H1 (cell line): ENCODE data around the gene PLG. TPM values are rescaled to one million over a fixed set of nuclear protein-coding genes. Genes with fewer than 3 reads are reported as not detected.
"Not testable (repeated sequence)": the region's sequence is repeated elsewhere in the genome, so short reads cannot be mapped to it uniquely, and the experiment has no call there.

Experiments used
- CTCF ChIA-PET: fragments of 300-600 bp; sonication (Branson Sonifier 250); formaldehyde crosslinking; loops from one replicate; lab custom pipeline; 2021; ENCODE audit not compliant: partially characterized antibody; lab: Charles Lee
- POLR2A ChIA-PET: fragments of 300-600 bp; sonication (Branson Sonifier 250); formaldehyde crosslinking; loops from one replicate; lab custom pipeline; 2021; ENCODE audit warnings: inconsistent platforms; ENCODE audit not compliant: partially characterized antibody; lab: Charles Lee
- DNase-seq, 2 experiments: peaks; one replicate each; pipeline versions ENCODE4 v3.0.0 to v3.0.0-alpha.2; 2010 to 2022; ENCODE audit warnings: low spot score in 2 of 2, low read depth in 1 of 2, mixed read lengths in 1 of 2
- FAIRE-seq: peaks from 2 replicates; lab custom pipeline; 2011; peaks lifted over from hg19 to GRCh38; lab: Jason Lieb, UNC
- H2AFZ ChIP-seq: 2 replicates; pipeline ENCODE4 v1.8.1; 2012; ENCODE audit warnings: low read length, inconsistent platforms
- H2AK5ac ChIP-seq: 2 replicates; pipeline ENCODE4 v1.6.1; 2013; ENCODE audit warnings: low read depth, low read length
- H2BK120ac ChIP-seq: replicated peaks from 2 replicates; pipeline ENCODE3; 2013; ENCODE audit warnings: low read depth, low read length, inconsistent platforms
- H2BK12ac ChIP-seq: 2 replicates; pipeline ENCODE4 v1.6.1; 2013; ENCODE audit warnings: low read depth, low read length
- H2BK15ac ChIP-seq: 2 replicates; pipeline ENCODE4 v1.6.1; 2013; ENCODE audit warnings: low read length
- H2BK20ac ChIP-seq: 2 replicates; pipeline ENCODE4 v1.6.1; 2013; ENCODE audit warnings: low read length
- H2BK5ac ChIP-seq: 2 replicates; pipeline ENCODE4 v1.6.1; 2013; ENCODE audit warnings: low read depth, low read length
- H3K14ac ChIP-seq: 2 replicates; pipeline ENCODE4 v1.6.1; 2013; ENCODE audit warnings: inconsistent platforms; ENCODE audit not compliant: insufficient read length
- H3K18ac ChIP-seq: 2 replicates; pipeline ENCODE4 v1.6.1; 2013; ENCODE audit warnings: low read length; ENCODE audit errors: extremely low read depth
- H3K23ac ChIP-seq: 2 replicates; pipeline ENCODE4 v1.6.1; 2013; ENCODE audit warnings: inconsistent platforms; ENCODE audit not compliant: insufficient read length
- H3K23me2 ChIP-seq: 2 replicates; pipeline ENCODE4 v1.6.1; 2013; ENCODE audit warnings: low read depth, low read length
- H3K27ac ChIP-seq: 2 replicates; pipeline ENCODE4 v1.6.1; 2011; ENCODE audit warnings: low read depth, low read length, inconsistent platforms
- H3K27me3 ChIP-seq, 4 experiments: replicated peaks in 1 of 4; 1 replicate in 1 of 4; 2 replicates in 3 of 4; pipeline versions ENCODE4 v1.6.1 to v1.8.1; 2011 to 2013; ENCODE audit warnings: low read length in 3 of 4, mild to moderate bottlenecking in 3 of 4, inconsistent platforms in 2 of 4, mixed read lengths in 2 of 4, moderate library complexity in 1 of 4; ENCODE audit not compliant: control insufficient read depth in 3 of 4, insufficient read depth in 3 of 4; ENCODE audit errors: extremely low read depth in 1 of 4
- H3K36me3 ChIP-seq, 4 experiments: 2 replicates each; pipeline versions ENCODE4 v1.6.1 to v1.8.1; 2011 to 2013; ENCODE audit warnings: mild to moderate bottlenecking in 4 of 4, low read length in 3 of 4, moderate library complexity in 2 of 4, control low read depth in 1 of 4, inconsistent platforms in 1 of 4; ENCODE audit not compliant: insufficient read depth in 4 of 4, control insufficient read depth in 2 of 4
- H3K4ac ChIP-seq: replicated peaks from 2 replicates; pipeline ENCODE3; 2013; ENCODE audit warnings: low read length, low read depth, mixed read lengths, inconsistent platforms; ENCODE audit not compliant: insufficient read length
- H3K4me1 ChIP-seq, 4 experiments: replicated peaks in 1 of 4; 1 replicate in 1 of 4; 2 replicates in 3 of 4; pipeline versions ENCODE4 v1.6.1 to v1.8.1; 2011 to 2013; ENCODE audit warnings: low read length in 3 of 4, inconsistent platforms in 2 of 4, mixed read lengths in 1 of 4; ENCODE audit not compliant: insufficient read depth in 4 of 4, control insufficient read depth in 3 of 4
- H3K4me2 ChIP-seq, 2 experiments: 2 replicates each; pipeline versions ENCODE4 v1.6.1 to v1.8.1; 2011 to 2013; ENCODE audit warnings: low read depth in 2 of 2, low read length in 2 of 2, control low read depth in 1 of 2, inconsistent platforms in 1 of 2, mild to moderate bottlenecking in 1 of 2; ENCODE audit not compliant: insufficient read depth in 1 of 2
- H3K4me3 ChIP-seq, 4 experiments: fragments of 200-600, 300-600 bp in 1 of 4; sonication (generic), shearing (Covaris generic), sonication (Bioruptor Twin) in 1 of 4; 2 replicates each; pipeline versions ENCODE4 v1.5.1 to v1.8.1; 2011 to 2016; ENCODE audit warnings: low read length in 4 of 4, low read depth in 3 of 4, control low read depth in 2 of 4, inconsistent platforms in 2 of 4, mild to moderate bottlenecking in 2 of 4, mixed read lengths in 1 of 4, moderate library complexity in 1 of 4; ENCODE audit not compliant: insufficient read depth in 2 of 4; ENCODE audit errors: extremely low read depth in 1 of 4
- H3K56ac ChIP-seq: replicated peaks from 2 replicates; pipeline ENCODE3; 2013; ENCODE audit warnings: low read depth, mild to moderate bottlenecking, mixed read lengths, low read length, inconsistent platforms; ENCODE audit not compliant: insufficient read length
- H3K79me1 ChIP-seq: 2 replicates; pipeline ENCODE4 v1.6.1; 2013; ENCODE audit warnings: low read depth, low read length, control low read depth
- H3K79me2 ChIP-seq, 2 experiments: 2 replicates each; pipeline versions ENCODE4 v1.6.1 to v1.8.1; 2012 to 2013; ENCODE audit warnings: low read length in 2 of 2, mild to moderate bottlenecking in 2 of 2, inconsistent platforms in 1 of 2; ENCODE audit not compliant: insufficient read depth in 2 of 2, control insufficient read depth in 1 of 2
- H3K9ac ChIP-seq, 4 experiments: replicated peaks in 1 of 4; 1 replicate in 1 of 4; 2 replicates in 3 of 4; pipeline versions ENCODE4 v1.6.1 to v1.8.1; 2011 to 2013; ENCODE audit warnings: low read depth in 3 of 4, low read length in 3 of 4, control low read depth in 2 of 4, mild to moderate bottlenecking in 2 of 4, moderate library complexity in 2 of 4, inconsistent platforms in 1 of 4; ENCODE audit errors: extremely low read depth in 1 of 4
- H3K9me3 ChIP-seq, 2 experiments: 2 replicates each; pipeline versions ENCODE4 v1.6.1 to v1.8.1; 2012 to 2013; ENCODE audit warnings: mild to moderate bottlenecking in 2 of 2, moderate library complexity in 2 of 2, control low read depth in 1 of 2, inconsistent platforms in 1 of 2, low read depth in 1 of 2, low read length in 1 of 2, mixed read lengths in 1 of 2; ENCODE audit not compliant: insufficient read depth in 2 of 2
- H4K20me1 ChIP-seq, 2 experiments: replicated peaks in 1 of 2; 2 replicates each; pipeline versions ENCODE3 to v1.8.1; 2011 to 2013; ENCODE audit warnings: inconsistent platforms in 2 of 2, low read length in 2 of 2, mild to moderate bottlenecking in 1 of 2; ENCODE audit not compliant: insufficient read depth in 2 of 2, control insufficient read depth in 1 of 2
- H4K5ac ChIP-seq: 2 replicates; pipeline ENCODE4 v1.6.1; 2013; ENCODE audit warnings: low read length, low read depth, mixed read lengths, inconsistent platforms; ENCODE audit not compliant: insufficient read length
- H4K8ac ChIP-seq: 2 replicates; pipeline ENCODE4 v1.8.0; 2013; ENCODE audit warnings: mild to moderate bottlenecking, moderate library complexity, low read length, inconsistent platforms; ENCODE audit not compliant: insufficient read depth; ENCODE audit errors: extremely low read depth
- H4K91ac ChIP-seq: replicated peaks from 2 replicates; pipeline ENCODE3; 2013; ENCODE audit warnings: low read length, mixed read lengths, inconsistent platforms; ENCODE audit not compliant: insufficient read length
- WGBS, 2 experiments: shearing (Covaris generic) in 1 of 2; methylation state at CpG; one replicate each; pipeline versions ENCODE4 v1.1.6 to v1.1.7; 2013 to 2015; ENCODE audit warnings: low lambda C conversion rate in 2 of 2, mixed read lengths in 2 of 2, inconsistent platforms in 1 of 2, low coverage in 1 of 2, missing lambda C conversion rate in 1 of 2; ENCODE audit not compliant: insufficient replicate concordance in 2 of 2, insufficient coverage in 1 of 2, insufficient read length in 1 of 2; ENCODE audit errors: extremely low coverage in 1 of 2, missing lambda C conversion rate in 1 of 2; 5-methylcytosine and 5-hydroxymethylcytosine counted together
- polyA plus RNA-seq, 7 experiments: library from polyadenylated mRNA; depleted of rRNA in 3 of 7; stranded (reverse) in 5 of 7; unstranded in 2 of 7; fragments of >200 nt in 5 of 7; fragments of 200-250 nt in 2 of 7; gene quantifications; 1 replicate in 5 of 7; 2 replicates in 1 of 7; 4 replicates in 1 of 7; pipeline versions ENCODE4 v1.2.1 to v1.2.3, GENCODE V29; 2011 to 2013; ENCODE audit warnings: missing spikeins in 2 of 7, mixed read lengths in 2 of 7
- total RNA-seq: library from RNA; stranded (reverse); fragmentation: NEBNext Ultra II Directional; extraction: Animal tissue kit (Norgen Biotek cat#: 25700); gene quantifications from 2 replicates; pipeline ENCODE4 v1.2.1, GENCODE V29; 2021

The PLG gene
- total and polyA plus RNA-seq, 2 of the 8 experiments (the other 6 are each of a cell fraction or from before 2014, with no cell fraction given): not detected

- H3K79me2 ChIP-seq, H4K91ac ChIP-seq: not testable (repeated sequence)
These were observed 7.0 kb upstream of the PLG start for GRCh38 chr6:160695025-160695424.

GRCh38 chr6:160695622-160696021 is 6.4 kb upstream of the PLG start:
- H3K36me3 ChIP-seq, H3K56ac ChIP-seq, H3K27ac ChIP-seq, H2BK5ac ChIP-seq, H2BK20ac ChIP-seq, H4K91ac ChIP-seq, H3K9ac ChIP-seq, H3K79me2 ChIP-seq, H4K8ac ChIP-seq, H3K79me1 ChIP-seq, H2BK15ac ChIP-seq, H3K4ac ChIP-seq, H3K4me2 ChIP-seq, DNase-seq, H2BK120ac ChIP-seq, H4K5ac ChIP-seq, H3K4me1 ChIP-seq, H3K14ac ChIP-seq, FAIRE-seq, H2BK12ac ChIP-seq, H3K4me3 ChIP-seq, H3K27me3 ChIP-seq, H4K20me1 ChIP-seq, H2AFZ ChIP-seq, H3K23me2 ChIP-seq, H3K18ac ChIP-seq, POLR2A ChIA-PET, H2AK5ac ChIP-seq, H3K23ac ChIP-seq: not testable (repeated sequence)
- peaks cover 2 to 13% of the 10 kb centered on the region in 2 experiments; a peak in 2 of 4 replicates for H3K9me3 ChIP-seq
- CTCF ChIA-PET: interaction anchor here (1.6 kb wide), 1 partner anchor 11 kb away, joined by 3 read pairs; no protein-coding TSS in a partner anchor
- WGBS, 2 experiments: 65% methylated on average over 2 of the region's 2 CpGs; no CpG with 5 or more reads in 1 of the 2 experiments

More at GRCh38 chr6:160695025-160695424, 7.0 kb upstream of the PLG start:
- H3K79me1 ChIP-seq, H2AK5ac ChIP-seq, H2BK12ac ChIP-seq, H2BK20ac ChIP-seq, POLR2A ChIA-PET, H3K27me3 ChIP-seq, H3K23me2 ChIP-seq, DNase-seq, H3K14ac ChIP-seq, H3K36me3 ChIP-seq, H3K27ac ChIP-seq, FAIRE-seq, H2BK5ac ChIP-seq, H3K56ac ChIP-seq, H2BK120ac ChIP-seq, H2AFZ ChIP-seq, H3K4me2 ChIP-seq, H3K4me3 ChIP-seq, H3K4ac ChIP-seq, H3K23ac ChIP-seq, H4K8ac ChIP-seq, H3K4me1 ChIP-seq, H2BK15ac ChIP-seq, H4K5ac ChIP-seq, H3K18ac ChIP-seq, H3K9ac ChIP-seq, H4K20me1 ChIP-seq: not testable (repeated sequence)
- CTCF ChIA-PET: interaction anchor here (1.6 kb wide), 1 partner anchor 11 kb away, joined by 3 read pairs; no protein-coding TSS in a partner anchor
- H3K9me3 ChIP-seq: peaks cover 2 to 16% of the 10 kb centered on the region in 2 experiments; a peak in 2 of 4 replicates
